H1 (cell line): ENCODE measurements around the gene SLC22A15. TPM values are rescaled to one million over a fixed set of nuclear protein-coding genes. Genes with fewer than 3 reads are reported as not detected.

ENCODE experiments used
- CTCF ChIA-PET: fragments of 300-600 bp; sonication (Branson Sonifier 250); formaldehyde crosslinking; loops from one replicate; lab custom pipeline; 2021; ENCODE audit not compliant: partially characterized antibody; lab: Charles Lee
- POLR2A ChIA-PET: fragments of 300-600 bp; sonication (Branson Sonifier 250); formaldehyde crosslinking; loops from one replicate; lab custom pipeline; 2021; ENCODE audit warnings: inconsistent platforms; ENCODE audit not compliant: partially characterized antibody; lab: Charles Lee
- DNase-seq, 2 experiments: peaks; one replicate each; pipeline versions ENCODE4 v3.0.0 to v3.0.0-alpha.2; 2010 to 2022; ENCODE audit warnings: low spot score in 2 of 2, low read depth in 1 of 2, mixed read lengths in 1 of 2
- FAIRE-seq: peaks from 2 replicates; lab custom pipeline; 2011; peaks lifted over from hg19 to GRCh38; lab: Jason Lieb, UNC
- H2AFZ ChIP-seq: 2 replicates; pipeline ENCODE4 v1.8.1; 2012; ENCODE audit warnings: low read length, inconsistent platforms
- H2AK5ac ChIP-seq: 2 replicates; pipeline ENCODE4 v1.6.1; 2013; ENCODE audit warnings: low read depth, low read length
- H2BK120ac ChIP-seq: replicated peaks from 2 replicates; pipeline ENCODE3; 2013; ENCODE audit warnings: low read depth, low read length, inconsistent platforms
- H2BK12ac ChIP-seq: 2 replicates; pipeline ENCODE4 v1.6.1; 2013; ENCODE audit warnings: low read depth, low read length
- H2BK15ac ChIP-seq: 2 replicates; pipeline ENCODE4 v1.6.1; 2013; ENCODE audit warnings: low read length
- H2BK20ac ChIP-seq: 2 replicates; pipeline ENCODE4 v1.6.1; 2013; ENCODE audit warnings: low read length
- H2BK5ac ChIP-seq: 2 replicates; pipeline ENCODE4 v1.6.1; 2013; ENCODE audit warnings: low read depth, low read length
- H3K14ac ChIP-seq: 2 replicates; pipeline ENCODE4 v1.6.1; 2013; ENCODE audit warnings: inconsistent platforms; ENCODE audit not compliant: insufficient read length
- H3K18ac ChIP-seq: 2 replicates; pipeline ENCODE4 v1.6.1; 2013; ENCODE audit warnings: low read length; ENCODE audit errors: extremely low read depth
- H3K23ac ChIP-seq: 2 replicates; pipeline ENCODE4 v1.6.1; 2013; ENCODE audit warnings: inconsistent platforms; ENCODE audit not compliant: insufficient read length
- H3K23me2 ChIP-seq: 2 replicates; pipeline ENCODE4 v1.6.1; 2013; ENCODE audit warnings: low read depth, low read length
- H3K27ac ChIP-seq: 2 replicates; pipeline ENCODE4 v1.6.1; 2011; ENCODE audit warnings: low read depth, low read length, inconsistent platforms
- H3K27me3 ChIP-seq, 4 experiments: replicated peaks in 1 of 4; 1 replicate in 1 of 4; 2 replicates in 3 of 4; pipeline versions ENCODE4 v1.6.1 to v1.8.1; 2011 to 2013; ENCODE audit warnings: low read length in 3 of 4, mild to moderate bottlenecking in 3 of 4, inconsistent platforms in 2 of 4, mixed read lengths in 2 of 4, moderate library complexity in 1 of 4; ENCODE audit not compliant: control insufficient read depth in 3 of 4, insufficient read depth in 3 of 4; ENCODE audit errors: extremely low read depth in 1 of 4
- H3K36me3 ChIP-seq, 4 experiments: 2 replicates each; pipeline versions ENCODE4 v1.6.1 to v1.8.1; 2011 to 2013; ENCODE audit warnings: mild to moderate bottlenecking in 4 of 4, low read length in 3 of 4, moderate library complexity in 2 of 4, control low read depth in 1 of 4, inconsistent platforms in 1 of 4; ENCODE audit not compliant: insufficient read depth in 4 of 4, control insufficient read depth in 2 of 4
- H3K4ac ChIP-seq: replicated peaks from 2 replicates; pipeline ENCODE3; 2013; ENCODE audit warnings: low read length, low read depth, mixed read lengths, inconsistent platforms; ENCODE audit not compliant: insufficient read length
- H3K4me1 ChIP-seq, 4 experiments: replicated peaks in 1 of 4; 1 replicate in 1 of 4; 2 replicates in 3 of 4; pipeline versions ENCODE4 v1.6.1 to v1.8.1; 2011 to 2013; ENCODE audit warnings: low read length in 3 of 4, inconsistent platforms in 2 of 4, mixed read lengths in 1 of 4; ENCODE audit not compliant: insufficient read depth in 4 of 4, control insufficient read depth in 3 of 4
- H3K4me2 ChIP-seq, 2 experiments: 2 replicates each; pipeline versions ENCODE4 v1.6.1 to v1.8.1; 2011 to 2013; ENCODE audit warnings: low read depth in 2 of 2, low read length in 2 of 2, control low read depth in 1 of 2, inconsistent platforms in 1 of 2, mild to moderate bottlenecking in 1 of 2; ENCODE audit not compliant: insufficient read depth in 1 of 2
- H3K4me3 ChIP-seq, 4 experiments: fragments of 200-600, 300-600 bp in 1 of 4; sonication (generic), shearing (Covaris generic), sonication (Bioruptor Twin) in 1 of 4; 2 replicates each; pipeline versions ENCODE4 v1.5.1 to v1.8.1; 2011 to 2016; ENCODE audit warnings: low read length in 4 of 4, low read depth in 3 of 4, control low read depth in 2 of 4, inconsistent platforms in 2 of 4, mild to moderate bottlenecking in 2 of 4, mixed read lengths in 1 of 4, moderate library complexity in 1 of 4; ENCODE audit not compliant: insufficient read depth in 2 of 4; ENCODE audit errors: extremely low read depth in 1 of 4
- H3K56ac ChIP-seq: replicated peaks from 2 replicates; pipeline ENCODE3; 2013; ENCODE audit warnings: low read depth, mild to moderate bottlenecking, mixed read lengths, low read length, inconsistent platforms; ENCODE audit not compliant: insufficient read length
- H3K79me1 ChIP-seq: 2 replicates; pipeline ENCODE4 v1.6.1; 2013; ENCODE audit warnings: low read depth, low read length, control low read depth
- H3K79me2 ChIP-seq, 2 experiments: 2 replicates each; pipeline versions ENCODE4 v1.6.1 to v1.8.1; 2012 to 2013; ENCODE audit warnings: low read length in 2 of 2, mild to moderate bottlenecking in 2 of 2, inconsistent platforms in 1 of 2; ENCODE audit not compliant: insufficient read depth in 2 of 2, control insufficient read depth in 1 of 2
- H3K9ac ChIP-seq, 4 experiments: replicated peaks in 1 of 4; 1 replicate in 1 of 4; 2 replicates in 3 of 4; pipeline versions ENCODE4 v1.6.1 to v1.8.1; 2011 to 2013; ENCODE audit warnings: low read depth in 3 of 4, low read length in 3 of 4, control low read depth in 2 of 4, mild to moderate bottlenecking in 2 of 4, moderate library complexity in 2 of 4, inconsistent platforms in 1 of 4; ENCODE audit errors: extremely low read depth in 1 of 4
- H3K9me3 ChIP-seq, 2 experiments: 2 replicates each; pipeline versions ENCODE4 v1.6.1 to v1.8.1; 2012 to 2013; ENCODE audit warnings: mild to moderate bottlenecking in 2 of 2, moderate library complexity in 2 of 2, control low read depth in 1 of 2, inconsistent platforms in 1 of 2, low read depth in 1 of 2, low read length in 1 of 2, mixed read lengths in 1 of 2; ENCODE audit not compliant: insufficient read depth in 2 of 2
- H4K20me1 ChIP-seq, 2 experiments: replicated peaks in 1 of 2; 2 replicates each; pipeline versions ENCODE3 to v1.8.1; 2011 to 2013; ENCODE audit warnings: inconsistent platforms in 2 of 2, low read length in 2 of 2, mild to moderate bottlenecking in 1 of 2; ENCODE audit not compliant: insufficient read depth in 2 of 2, control insufficient read depth in 1 of 2
- H4K5ac ChIP-seq: 2 replicates; pipeline ENCODE4 v1.6.1; 2013; ENCODE audit warnings: low read length, low read depth, mixed read lengths, inconsistent platforms; ENCODE audit not compliant: insufficient read length
- H4K8ac ChIP-seq: 2 replicates; pipeline ENCODE4 v1.8.0; 2013; ENCODE audit warnings: mild to moderate bottlenecking, moderate library complexity, low read length, inconsistent platforms; ENCODE audit not compliant: insufficient read depth; ENCODE audit errors: extremely low read depth
- H4K91ac ChIP-seq: replicated peaks from 2 replicates; pipeline ENCODE3; 2013; ENCODE audit warnings: low read length, mixed read lengths, inconsistent platforms; ENCODE audit not compliant: insufficient read length
- BCL11A ChIP-seq, 2 experiments: IDR thresholded peaks; one replicate each; pipeline ENCODE4 v1.6.1; 2011; ENCODE audit warnings: low read depth in 2 of 2, low read length in 2 of 2, mild to moderate bottlenecking in 2 of 2
- CBX8 ChIP-seq: fragments of 300-800, 300-1000 bp; sonication (generic); IDR thresholded peaks from 2 replicates; pipeline ENCODE4 v1.7.1; 2016; ENCODE audit warnings: low read depth, low read length, borderline replicate concordance
- CEBPB ChIP-seq: IDR thresholded peaks from 2 replicates; pipeline ENCODE4 v1.6.1; 2012; ENCODE audit warnings: low read depth, low read length
- CREB1 ChIP-seq: IDR thresholded peaks from 2 replicates; pipeline ENCODE4 v1.6.1; 2012; ENCODE audit warnings: inconsistent platforms
- CTBP2 ChIP-seq: IDR thresholded peaks from 2 replicates; pipeline ENCODE4 v1.7.0; 2011; ENCODE audit warnings: borderline replicate concordance, mild to moderate bottlenecking, moderate library complexity, mixed read lengths, low read length; ENCODE audit not compliant: insufficient read depth, insufficient read length
- EGR1 ChIP-seq: IDR thresholded peaks from 2 replicates; pipeline ENCODE4 v1.6.1; 2011; ENCODE audit warnings: low read depth, low read length, borderline replicate concordance
- GTF2F1 ChIP-seq: IDR thresholded peaks from 2 replicates; pipeline ENCODE4 v1.6.1; 2012; ENCODE audit warnings: low read depth, low read length, improper control_type of control experiment, borderline replicate concordance
- KDM1A ChIP-seq: fragments of 200-600, 300-600 bp; sonication (generic); IDR thresholded peaks from 2 replicates; pipeline ENCODE4 v1.7.1; 2016; ENCODE audit warnings: mild to moderate bottlenecking, low read length, borderline replicate concordance
- NRF1 ChIP-seq: IDR thresholded peaks from 2 replicates; pipeline ENCODE4 v1.6.1; 2011; ENCODE audit warnings: mild to moderate bottlenecking, low read depth, low read length, improper control_type of control experiment
- POU5F1 ChIP-seq: IDR thresholded peaks from 2 replicates; pipeline ENCODE4 v1.6.1; 2011; ENCODE audit warnings: low read depth, mild to moderate bottlenecking, low read length, moderate library complexity
- RBBP5 ChIP-seq: IDR thresholded peaks from 2 replicates; pipeline ENCODE4 v1.7.1; 2012; ENCODE audit warnings: low read depth, mild to moderate bottlenecking, inconsistent platforms, low read length, moderate library complexity, borderline replicate concordance
- TBP ChIP-seq: IDR thresholded peaks from 2 replicates; pipeline ENCODE4 v1.6.1; 2011; ENCODE audit warnings: low read depth, low read length, improper control_type of control experiment
- YY1 ChIP-seq: IDR thresholded peaks from 2 replicates; pipeline ENCODE4 v1.6.1; 2011; ENCODE audit warnings: low read depth, mild to moderate bottlenecking, low read length
- WGBS, 2 experiments: shearing (Covaris generic) in 1 of 2; methylation state at CpG; one replicate each; pipeline versions ENCODE4 v1.1.6 to v1.1.7; 2013 to 2015; ENCODE audit warnings: low lambda C conversion rate in 2 of 2, mixed read lengths in 2 of 2, inconsistent platforms in 1 of 2, low coverage in 1 of 2, missing lambda C conversion rate in 1 of 2; ENCODE audit not compliant: insufficient replicate concordance in 2 of 2, insufficient coverage in 1 of 2, insufficient read length in 1 of 2; ENCODE audit errors: extremely low coverage in 1 of 2, missing lambda C conversion rate in 1 of 2; 5-methylcytosine and 5-hydroxymethylcytosine counted together
- polyA plus RNA-seq, 7 experiments: library from polyadenylated mRNA; depleted of rRNA in 3 of 7; stranded (reverse) in 5 of 7; unstranded in 2 of 7; fragments of >200 nt in 5 of 7; fragments of 200-250 nt in 2 of 7; gene quantifications; 1 replicate in 5 of 7; 2 replicates in 1 of 7; 4 replicates in 1 of 7; pipeline versions ENCODE4 v1.2.1 to v1.2.3, GENCODE V29; 2011 to 2013; ENCODE audit warnings: missing spikeins in 2 of 7, mixed read lengths in 2 of 7
- total RNA-seq: library from RNA; stranded (reverse); fragmentation: NEBNext Ultra II Directional; extraction: Animal tissue kit (Norgen Biotek cat#: 25700); gene quantifications from 2 replicates; pipeline ENCODE4 v1.2.1, GENCODE V29; 2021
- TF ChIP-seq, protein P1 (sequence below): IDR thresholded peaks from 2 replicates; pipeline ENCODE4 v1.6.1; 2011; ENCODE audit warnings: low read length, improper control_type of control experiment

SLC22A15 gene
- total and polyA plus RNA-seq, 2 of the 8 experiments (the other 6 are each of a cell fraction or from before 2014, with no cell fraction given), result 3.2 to 3.3 TPM

DNA sequence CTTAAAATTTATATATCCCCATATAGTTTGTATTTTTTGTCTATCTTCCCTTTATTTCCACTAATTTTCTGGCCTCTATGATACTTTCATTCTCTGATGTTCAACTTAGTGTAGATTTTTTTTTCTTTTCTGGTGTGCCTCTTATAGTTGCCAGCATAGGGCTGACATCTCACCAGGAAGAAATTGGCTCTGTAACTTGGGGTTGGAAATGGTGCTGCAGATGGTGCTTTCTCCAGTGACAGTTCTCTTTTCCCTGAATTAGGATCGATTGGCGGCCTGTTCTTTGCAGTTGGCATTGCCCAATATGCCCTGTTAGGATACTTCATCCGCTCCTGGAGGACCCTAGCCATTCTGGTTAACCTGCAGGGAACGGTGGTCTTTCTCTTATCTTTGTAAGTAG lies 50.3 kb downstream of the SLC22A15 start:
- no peaks in the 10 kb centered on the region for H3K23me2 ChIP-seq
- no peak overlapping the region for H3K14ac ChIP-seq
- no peaks in the 10 kb centered on the region for H4K20me1 ChIP-seq
- ChIA-PET POLR2A (no interaction called here), CTCF (interaction anchor here (0.6 to 2.5 kb wide), 2 partner anchors 7 to 123 kb away, joined by 3 to 10 read pairs; no protein-coding TSS in a partner anchor)
- no peak overlapping the region for H3K27ac ChIP-seq
- H2BK15ac ChIP-seq, result no peak overlapping the region
- H2BK12ac ChIP-seq, result no peak overlapping the region
- no peak overlapping the region for H2AK5ac ChIP-seq
- H3K56ac ChIP-seq, result no peak overlapping the region
- no peak overlapping the region for H4K5ac ChIP-seq
- no peak overlapping the region for H3K4me2 ChIP-seq
- no peak overlapping the region for H3K18ac ChIP-seq
- H2BK20ac ChIP-seq, result no peak overlapping the region
- H3K9me3 ChIP-seq, result no peaks in the 10 kb centered on the region
- H2BK5ac ChIP-seq, result no peak overlapping the region
- no peaks in the 10 kb centered on the region for H3K27me3 ChIP-seq
- no peaks in the 10 kb centered on the region for H3K79me2 ChIP-seq
- no peak overlapping the region for H3K9ac ChIP-seq
- peaks cover 0 to 3% (median 1%) of the 10 kb centered on the region in 4 experiments; a peak in 3 of 8 replicates for H3K36me3 ChIP-seq
- H2AFZ ChIP-seq, result no peak overlapping the region
- no peak overlapping the region for H3K4ac ChIP-seq
- DNase-seq, result no peak
- H3K79me1 ChIP-seq, result no peaks in the 10 kb centered on the region
- H3K23ac ChIP-seq, result no peak overlapping the region
- no peak overlapping the region for H2BK120ac ChIP-seq
- no peak overlapping the region for H3K4me3 ChIP-seq
- no peak overlapping the region for H4K91ac ChIP-seq
- WGBS, 2 experiments, result 84% methylated on average over 4 of the region's 4 CpGs; no CpG with 5 or more reads in 1 of the 2 experiments
- H4K8ac ChIP-seq, result no peak overlapping the region
- no peaks in the 10 kb centered on the region for H3K4me1 ChIP-seq
- FAIRE-seq, result no peak
- no peak for TF ChIP-seq CREB1
- no peak for TF ChIP-seq BCL11A (IDR thresholded peaks at IDR 0.05; ENCODE audit: low read depth in 2 of 2, low read length in 2 of 2)
- TF ChIP-seq RBBP5, result no peak
- TF ChIP-seq EGR1, result no peak
- no peak for TF ChIP-seq GTF2F1
- TF ChIP-seq CBX8, result no peak
- no peak for TF ChIP-seq TBP
- TF ChIP-seq CTBP2, result no peak
- TF ChIP-seq YY1, result no peak
- TF ChIP-seq POU5F1, result no peak
- TF ChIP-seq, protein P1, sequence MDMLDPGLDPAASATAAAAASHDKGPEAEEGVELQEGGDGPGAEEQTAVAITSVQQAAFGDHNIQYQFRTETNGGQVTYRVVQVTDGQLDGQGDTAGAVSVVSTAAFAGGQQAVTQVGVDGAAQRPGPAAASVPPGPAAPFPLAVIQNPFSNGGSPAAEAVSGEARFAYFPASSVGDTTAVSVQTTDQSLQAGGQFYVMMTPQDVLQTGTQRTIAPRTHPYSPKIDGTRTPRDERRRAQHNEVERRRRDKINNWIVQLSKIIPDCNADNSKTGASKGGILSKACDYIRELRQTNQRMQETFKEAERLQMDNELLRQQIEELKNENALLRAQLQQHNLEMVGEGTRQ, result no peak
- TF ChIP-seq NRF1, result no peak
- TF ChIP-seq CEBPB, result no peak
- TF ChIP-seq KDM1A, result no peak
